ENCODE measurements around the gene TNFRSF19. TPM values are rescaled to one million over a fixed set of nuclear protein-coding genes. Genes with fewer than 3 reads are reported as not detected.
A peak's percentile ranks its signal among the peaks of the same experiment; 100 is the strongest.

Gene TNFRSF19
- total and polyA plus RNA-seq, 2 of the 13 experiments (the other 11 are each of a cell fraction or from before 2014, with no cell fraction given): 75.3 to 77.7 TPM

- TF ChIP-seq JUNB (CRISPR knock-in tag; IDR thresholded peaks at IDR 0.05; ENCODE audit: borderline replicate concordance) (peak; percentile 13; the same call in 1 of the 2 replicates), MAFK (conservative IDR thresholded peaks at IDR 0.05 in 1 of 2, IDR thresholded peaks at IDR 0.05 in 1 of 2; ENCODE audit: low read length in 2 of 2) (no peak), BRD4 (CRISPR knock-in tag; IDR thresholded peaks at IDR 0.05) (peak; percentile 58; the same call in 1 of the 2 replicates), GLMP (CRISPR knock-in tag; IDR thresholded peaks at IDR 0.05; ENCODE audit: borderline replicate concordance) (no peak), ZSCAN5A (CRISPR knock-in tag; IDR thresholded peaks at IDR 0.05; ENCODE audit: borderline replicate concordance) (peak; percentile 62; the same call in 1 of the 2 replicates), ZNF597 (CRISPR knock-in tag; IDR thresholded peaks at IDR 0.05) (no peak), HNRNPLL (IDR thresholded peaks at IDR 0.05; ENCODE audit: low read depth, low read length, poor library complexity, severe bottlenecking) (no peak), SRSF1 (optimal IDR thresholded peaks at IDR 0.05; ENCODE audit: low read depth, low read length) (no peak), ZNF567 (CRISPR knock-in tag; IDR thresholded peaks at IDR 0.05; ENCODE audit: borderline replicate concordance) (no peak), ZNF558 (CRISPR knock-in tag; IDR thresholded peaks at IDR 0.05; ENCODE audit: borderline replicate concordance) (no peak), ZNF749 (CRISPR knock-in tag; IDR thresholded peaks at IDR 0.05; ENCODE audit: borderline replicate concordance) (no peak), FOXK2 (IDR thresholded peaks at IDR 0.05) (no peak), RXRB (CRISPR knock-in tag; IDR thresholded peaks at IDR 0.05; ENCODE audit: borderline replicate concordance) (peak; percentile 67; the same call in 1 of the 2 replicates), ZNF292 (CRISPR knock-in tag; IDR thresholded peaks at IDR 0.05; ENCODE audit: borderline replicate concordance, low read depth) (peak; percentile 86; the same call in 1 of the 2 replicates), ZSCAN29 (CRISPR knock-in tag; conservative IDR thresholded peaks at IDR 0.05) (peak; percentile 81; the same call in 1 of the 2 replicates), CSRNP2 (CRISPR knock-in tag; conservative IDR thresholded peaks at IDR 0.05; ENCODE audit: low read depth) (no peak), MIXL1 (CRISPR knock-in tag; IDR thresholded peaks at IDR 0.05) (peak; percentile 84), TAF15 (IDR thresholded peaks at IDR 0.05; ENCODE audit: low read depth, low read length, poor library complexity, severe bottlenecking) (no peak), NFRKB (IDR thresholded peaks at IDR 0.05) (no peak), ZNF549 (CRISPR knock-in tag; IDR thresholded peaks at IDR 0.05) (no peak), ARID2 (CRISPR knock-in tag; IDR thresholded peaks at IDR 0.05; ENCODE audit: borderline replicate concordance) (no peak), ZNF790 (CRISPR knock-in tag; IDR thresholded peaks at IDR 0.05; ENCODE audit: borderline replicate concordance) (no peak), U2AF2 (IDR thresholded peaks at IDR 0.05; ENCODE audit: low read depth, low read length) (no peak)
These were observed 45.3 kb downstream of the TNFRSF19 start (continued) for GRCh38 chr13:23615395-23616081.
